H1 (cell line): ENCODE results near the gene PSME2. TPM values are rescaled to one million over a fixed set of nuclear protein-coding genes. Genes with fewer than 3 reads are reported as not detected.

Source experiments
- CTCF ChIA-PET: fragments of 300-600 bp; sonication (Branson Sonifier 250); formaldehyde crosslinking; loops from one replicate; lab custom pipeline; 2021; ENCODE audit not compliant: partially characterized antibody; lab: Charles Lee
- POLR2A ChIA-PET: fragments of 300-600 bp; sonication (Branson Sonifier 250); formaldehyde crosslinking; loops from one replicate; lab custom pipeline; 2021; ENCODE audit warnings: inconsistent platforms; ENCODE audit not compliant: partially characterized antibody; lab: Charles Lee
- DNase-seq, 2 experiments: peaks; one replicate each; pipeline versions ENCODE4 v3.0.0 to v3.0.0-alpha.2; 2010 to 2022; ENCODE audit warnings: low spot score in 2 of 2, low read depth in 1 of 2, mixed read lengths in 1 of 2
- FAIRE-seq: peaks from 2 replicates; lab custom pipeline; 2011; peaks lifted over from hg19 to GRCh38; lab: Jason Lieb, UNC
- H2AFZ ChIP-seq: 2 replicates; pipeline ENCODE4 v1.8.1; 2012; ENCODE audit warnings: low read length, inconsistent platforms
- H2AK5ac ChIP-seq: 2 replicates; pipeline ENCODE4 v1.6.1; 2013; ENCODE audit warnings: low read depth, low read length
- H2BK120ac ChIP-seq: replicated peaks from 2 replicates; pipeline ENCODE3; 2013; ENCODE audit warnings: low read depth, low read length, inconsistent platforms
- H2BK12ac ChIP-seq: 2 replicates; pipeline ENCODE4 v1.6.1; 2013; ENCODE audit warnings: low read depth, low read length
- H2BK15ac ChIP-seq: 2 replicates; pipeline ENCODE4 v1.6.1; 2013; ENCODE audit warnings: low read length
- H2BK20ac ChIP-seq: 2 replicates; pipeline ENCODE4 v1.6.1; 2013; ENCODE audit warnings: low read length
- H2BK5ac ChIP-seq: 2 replicates; pipeline ENCODE4 v1.6.1; 2013; ENCODE audit warnings: low read depth, low read length
- H3K14ac ChIP-seq: 2 replicates; pipeline ENCODE4 v1.6.1; 2013; ENCODE audit warnings: inconsistent platforms; ENCODE audit not compliant: insufficient read length
- H3K18ac ChIP-seq: 2 replicates; pipeline ENCODE4 v1.6.1; 2013; ENCODE audit warnings: low read length; ENCODE audit errors: extremely low read depth
- H3K23ac ChIP-seq: 2 replicates; pipeline ENCODE4 v1.6.1; 2013; ENCODE audit warnings: inconsistent platforms; ENCODE audit not compliant: insufficient read length
- H3K23me2 ChIP-seq: 2 replicates; pipeline ENCODE4 v1.6.1; 2013; ENCODE audit warnings: low read depth, low read length
- H3K27ac ChIP-seq: 2 replicates; pipeline ENCODE4 v1.6.1; 2011; ENCODE audit warnings: low read depth, low read length, inconsistent platforms
- H3K27me3 ChIP-seq, 4 experiments: replicated peaks in 1 of 4; 1 replicate in 1 of 4; 2 replicates in 3 of 4; pipeline versions ENCODE4 v1.6.1 to v1.8.1; 2011 to 2013; ENCODE audit warnings: low read length in 3 of 4, mild to moderate bottlenecking in 3 of 4, inconsistent platforms in 2 of 4, mixed read lengths in 2 of 4, moderate library complexity in 1 of 4; ENCODE audit not compliant: control insufficient read depth in 3 of 4, insufficient read depth in 3 of 4; ENCODE audit errors: extremely low read depth in 1 of 4
- H3K36me3 ChIP-seq, 4 experiments: 2 replicates each; pipeline versions ENCODE4 v1.6.1 to v1.8.1; 2011 to 2013; ENCODE audit warnings: mild to moderate bottlenecking in 4 of 4, low read length in 3 of 4, moderate library complexity in 2 of 4, control low read depth in 1 of 4, inconsistent platforms in 1 of 4; ENCODE audit not compliant: insufficient read depth in 4 of 4, control insufficient read depth in 2 of 4
- H3K4ac ChIP-seq: replicated peaks from 2 replicates; pipeline ENCODE3; 2013; ENCODE audit warnings: low read length, low read depth, mixed read lengths, inconsistent platforms; ENCODE audit not compliant: insufficient read length
- H3K4me1 ChIP-seq, 4 experiments: replicated peaks in 1 of 4; 1 replicate in 1 of 4; 2 replicates in 3 of 4; pipeline versions ENCODE4 v1.6.1 to v1.8.1; 2011 to 2013; ENCODE audit warnings: low read length in 3 of 4, inconsistent platforms in 2 of 4, mixed read lengths in 1 of 4; ENCODE audit not compliant: insufficient read depth in 4 of 4, control insufficient read depth in 3 of 4
- H3K4me2 ChIP-seq, 2 experiments: 2 replicates each; pipeline versions ENCODE4 v1.6.1 to v1.8.1; 2011 to 2013; ENCODE audit warnings: low read depth in 2 of 2, low read length in 2 of 2, control low read depth in 1 of 2, inconsistent platforms in 1 of 2, mild to moderate bottlenecking in 1 of 2; ENCODE audit not compliant: insufficient read depth in 1 of 2
- H3K4me3 ChIP-seq, 4 experiments: fragments of 200-600, 300-600 bp in 1 of 4; sonication (generic), shearing (Covaris generic), sonication (Bioruptor Twin) in 1 of 4; 2 replicates each; pipeline versions ENCODE4 v1.5.1 to v1.8.1; 2011 to 2016; ENCODE audit warnings: low read length in 4 of 4, low read depth in 3 of 4, control low read depth in 2 of 4, inconsistent platforms in 2 of 4, mild to moderate bottlenecking in 2 of 4, mixed read lengths in 1 of 4, moderate library complexity in 1 of 4; ENCODE audit not compliant: insufficient read depth in 2 of 4; ENCODE audit errors: extremely low read depth in 1 of 4
- H3K56ac ChIP-seq: replicated peaks from 2 replicates; pipeline ENCODE3; 2013; ENCODE audit warnings: low read depth, mild to moderate bottlenecking, mixed read lengths, low read length, inconsistent platforms; ENCODE audit not compliant: insufficient read length
- H3K79me1 ChIP-seq: 2 replicates; pipeline ENCODE4 v1.6.1; 2013; ENCODE audit warnings: low read depth, low read length, control low read depth
- H3K79me2 ChIP-seq, 2 experiments: 2 replicates each; pipeline versions ENCODE4 v1.6.1 to v1.8.1; 2012 to 2013; ENCODE audit warnings: low read length in 2 of 2, mild to moderate bottlenecking in 2 of 2, inconsistent platforms in 1 of 2; ENCODE audit not compliant: insufficient read depth in 2 of 2, control insufficient read depth in 1 of 2
- H3K9ac ChIP-seq, 4 experiments: replicated peaks in 1 of 4; 1 replicate in 1 of 4; 2 replicates in 3 of 4; pipeline versions ENCODE4 v1.6.1 to v1.8.1; 2011 to 2013; ENCODE audit warnings: low read depth in 3 of 4, low read length in 3 of 4, control low read depth in 2 of 4, mild to moderate bottlenecking in 2 of 4, moderate library complexity in 2 of 4, inconsistent platforms in 1 of 4; ENCODE audit errors: extremely low read depth in 1 of 4
- H3K9me3 ChIP-seq, 2 experiments: 2 replicates each; pipeline versions ENCODE4 v1.6.1 to v1.8.1; 2012 to 2013; ENCODE audit warnings: mild to moderate bottlenecking in 2 of 2, moderate library complexity in 2 of 2, control low read depth in 1 of 2, inconsistent platforms in 1 of 2, low read depth in 1 of 2, low read length in 1 of 2, mixed read lengths in 1 of 2; ENCODE audit not compliant: insufficient read depth in 2 of 2
- H4K20me1 ChIP-seq, 2 experiments: replicated peaks in 1 of 2; 2 replicates each; pipeline versions ENCODE3 to v1.8.1; 2011 to 2013; ENCODE audit warnings: inconsistent platforms in 2 of 2, low read length in 2 of 2, mild to moderate bottlenecking in 1 of 2; ENCODE audit not compliant: insufficient read depth in 2 of 2, control insufficient read depth in 1 of 2
- H4K5ac ChIP-seq: 2 replicates; pipeline ENCODE4 v1.6.1; 2013; ENCODE audit warnings: low read length, low read depth, mixed read lengths, inconsistent platforms; ENCODE audit not compliant: insufficient read length
- H4K8ac ChIP-seq: 2 replicates; pipeline ENCODE4 v1.8.0; 2013; ENCODE audit warnings: mild to moderate bottlenecking, moderate library complexity, low read length, inconsistent platforms; ENCODE audit not compliant: insufficient read depth; ENCODE audit errors: extremely low read depth
- H4K91ac ChIP-seq: replicated peaks from 2 replicates; pipeline ENCODE3; 2013; ENCODE audit warnings: low read length, mixed read lengths, inconsistent platforms; ENCODE audit not compliant: insufficient read length
- CEBPB ChIP-seq: IDR thresholded peaks from 2 replicates; pipeline ENCODE4 v1.6.1; 2012; ENCODE audit warnings: low read depth, low read length
- EP300 ChIP-seq, 2 experiments: IDR thresholded peaks; 1 replicate in 1 of 2; 2 replicates in 1 of 2; pipeline ENCODE4 v1.6.1; 2011 to 2012; ENCODE audit warnings: low read depth in 2 of 2, low read length in 2 of 2, mild to moderate bottlenecking in 2 of 2, borderline replicate concordance in 1 of 2, inconsistent platforms in 1 of 2, moderate library complexity in 1 of 2
- EZH2 ChIP-seq: fragments of 200-600 bp; sonication (generic); IDR thresholded peaks from 2 replicates; pipeline ENCODE4 v1.7.1; 2012; ENCODE audit warnings: low read depth, mild to moderate bottlenecking, moderate library complexity, low read length, inconsistent platforms; ENCODE audit not compliant: severe bottlenecking
- MAFK ChIP-seq: IDR thresholded peaks from 2 replicates; pipeline ENCODE4 v1.6.1; 2012; ENCODE audit warnings: low read depth, mild to moderate bottlenecking, improper control_type of control experiment, low read length
- RBBP5 ChIP-seq: IDR thresholded peaks from 2 replicates; pipeline ENCODE4 v1.7.1; 2012; ENCODE audit warnings: low read depth, mild to moderate bottlenecking, inconsistent platforms, low read length, moderate library complexity, borderline replicate concordance
- SIN3A ChIP-seq, 2 experiments: IDR thresholded peaks in 1 of 2; conservative IDR thresholded peaks in 1 of 2; 2 replicates each; pipeline ENCODE4 v1.6.1; 2011 to 2012; ENCODE audit warnings: low read length in 2 of 2, improper control_type of control experiment in 1 of 2, low read depth in 1 of 2, mild to moderate bottlenecking in 1 of 2
- TAF1 ChIP-seq: IDR thresholded peaks from 2 replicates; pipeline ENCODE4 v1.6.1; 2011; ENCODE audit warnings: mild to moderate bottlenecking, low read depth, low read length
- TEAD4 ChIP-seq: IDR thresholded peaks from 2 replicates; pipeline ENCODE4 v1.6.1; 2012; ENCODE audit warnings: low read depth, low read length, inconsistent platforms, mixed read lengths
- WGBS, 2 experiments: shearing (Covaris generic) in 1 of 2; methylation state at CpG; one replicate each; pipeline versions ENCODE4 v1.1.6 to v1.1.7; 2013 to 2015; ENCODE audit warnings: low lambda C conversion rate in 2 of 2, mixed read lengths in 2 of 2, inconsistent platforms in 1 of 2, low coverage in 1 of 2, missing lambda C conversion rate in 1 of 2; ENCODE audit not compliant: insufficient replicate concordance in 2 of 2, insufficient coverage in 1 of 2, insufficient read length in 1 of 2; ENCODE audit errors: extremely low coverage in 1 of 2, missing lambda C conversion rate in 1 of 2; 5-methylcytosine and 5-hydroxymethylcytosine counted together
- polyA plus RNA-seq, 7 experiments: library from polyadenylated mRNA; depleted of rRNA in 3 of 7; stranded (reverse) in 5 of 7; unstranded in 2 of 7; fragments of >200 nt in 5 of 7; fragments of 200-250 nt in 2 of 7; gene quantifications; 1 replicate in 5 of 7; 2 replicates in 1 of 7; 4 replicates in 1 of 7; pipeline versions ENCODE4 v1.2.1 to v1.2.3, GENCODE V29; 2011 to 2013; ENCODE audit warnings: missing spikeins in 2 of 7, mixed read lengths in 2 of 7
- total RNA-seq: library from RNA; stranded (reverse); fragmentation: NEBNext Ultra II Directional; extraction: Animal tissue kit (Norgen Biotek cat#: 25700); gene quantifications from 2 replicates; pipeline ENCODE4 v1.2.1, GENCODE V29; 2021
- TF ChIP-seq, protein P1 (sequence below): IDR thresholded peaks from 2 replicates; pipeline ENCODE4 v1.6.1; 2012; ENCODE audit warnings: low read length, inconsistent platforms

Gene PSME2
- total and polyA plus RNA-seq, 2 of the 8 experiments (the other 6 are each of a cell fraction or from before 2014, with no cell fraction given) = 71.8 to 111 TPM

- Histone ChIP-seq H3K4me1 (no peaks in the 10 kb centered on the region), H2BK12ac (no peak overlapping the region), H2BK20ac (no peak overlapping the region), H3K36me3 (peaks cover 0 to 15% (median 7%) of the 10 kb centered on the region in 4 experiments; a peak in 5 of 8 replicates), H2BK15ac (no peak overlapping the region), H3K23me2 (no peaks in the 10 kb centered on the region; the same call in 1 of the 2 replicates), H3K27me3 (no peaks in the 10 kb centered on the region), H3K27ac (no peak overlapping the region), H3K9ac (no peak overlapping the region), H3K18ac (no peak overlapping the region), H2AK5ac (no peak overlapping the region), H2BK120ac (no peak overlapping the region), H4K91ac (no peak overlapping the region), H4K20me1 (no peaks in the 10 kb centered on the region), H3K79me2 (no peaks in the 10 kb centered on the region), H3K9me3 (peaks cover 7% of the 10 kb centered on the region in 2 experiments; a peak in 3 of 4 replicates), H3K4me3 (no peak overlapping the region), H4K8ac (no peak overlapping the region), H3K79me1 (no peaks in the 10 kb centered on the region), H4K5ac (no peak overlapping the region), H2BK5ac (no peak overlapping the region), H3K56ac (no peak overlapping the region), H3K14ac (no peak overlapping the region), H3K4me2 (no peak overlapping the region), H3K4ac (no peak overlapping the region), H2AFZ (no peak overlapping the region), H3K23ac (no peak overlapping the region)
- WGBS, 2 experiments = 44% methylated on average over 5 of the region's 5 CpGs; no CpG with 5 or more reads in 1 of the 2 experiments
- ChIA-PET CTCF (interaction anchor here (0.6 to 12.2 kb wide), 33 partner anchors 10 to 540 kb away, joined by 3 to 160 read pairs (median 3); partner anchors contain the start of genes CARMIL3, IRF9, PCK2 and PSME1), POLR2A (interaction anchor here (0.7 to 23.9 kb wide), 9 partner anchors 8 to 914 kb away, joined by 3 to 626 read pairs (median 26); partner anchors contain the start of genes CPNE6, DCAF11, EMC9 and NRL)
- DNase-seq (no peak), FAIRE-seq (no peak)
- TF ChIP-seq EP300 (IDR thresholded peaks at IDR 0.05; ENCODE audit: borderline replicate concordance in 1 of 2, low read depth in 2 of 2, low read length in 2 of 2) (no peak), TEAD4 (no peak), TAF1 (no peak), RBBP5 (no peak), EZH2 (no peak), SIN3A (conservative IDR thresholded peaks at IDR 0.05 in 1 of 2, IDR thresholded peaks at IDR 0.05 in 1 of 2; ENCODE audit: low read depth in 1 of 2, low read length in 2 of 2) (no peak), MAFK (no peak), CEBPB (no peak)
- TF ChIP-seq, protein P1, sequence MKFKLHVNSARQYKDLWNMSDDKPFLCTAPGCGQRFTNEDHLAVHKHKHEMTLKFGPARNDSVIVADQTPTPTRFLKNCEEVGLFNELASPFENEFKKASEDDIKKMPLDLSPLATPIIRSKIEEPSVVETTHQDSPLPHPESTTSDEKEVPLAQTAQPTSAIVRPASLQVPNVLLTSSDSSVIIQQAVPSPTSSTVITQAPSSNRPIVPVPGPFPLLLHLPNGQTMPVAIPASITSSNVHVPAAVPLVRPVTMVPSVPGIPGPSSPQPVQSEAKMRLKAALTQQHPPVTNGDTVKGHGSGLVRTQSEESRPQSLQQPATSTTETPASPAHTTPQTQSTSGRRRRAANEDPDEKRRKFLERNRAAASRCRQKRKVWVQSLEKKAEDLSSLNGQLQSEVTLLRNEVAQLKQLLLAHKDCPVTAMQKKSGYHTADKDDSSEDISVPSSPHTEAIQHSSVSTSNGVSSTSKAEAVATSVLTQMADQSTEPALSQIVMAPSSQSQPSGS = no peak
These were observed 38.0 kb downstream of the PSME2 start for GRCh38 chr14:24108336-24108874.
